GM23338 (cell line): Measurements from ENCODE around the gene HNRNPL. TPM values are rescaled to one million over a fixed set of nuclear protein-coding genes. Genes with fewer than 3 reads are reported as not detected.
"Not testable (repeated sequence)": the region's sequence is repeated elsewhere in the genome, so short reads cannot be mapped to it uniquely, and the experiment has no call there.

Experiments used
- ATAC-seq: fragments of 200-7000 bp; cut with Tn5 transposase; 3 replicates; pipeline ENCODE4 v1.9.1; 2020
- DNase-seq: peaks from one replicate; pipeline ENCODE4 v3.0.0-alpha.2; 2015; ENCODE audit warnings: low spot score
- H2AFZ ChIP-seq: fragments of 200-600 bp; sonication (generic); 2 replicates; pipeline ENCODE4 v1.8.0; 2016; ENCODE audit warnings: antibody characterized with exemption, mild to moderate bottlenecking, moderate library complexity
- H3F3A ChIP-seq: fragments of 200-600 bp; sonication (generic); replicated peaks from 2 replicates; pipeline ENCODE4 v1.8.0; 2017; ENCODE audit warnings: antibody characterized with exemption, mixed run types, low read depth
- H3K27ac ChIP-seq: fragments of 200-600 bp; sonication (generic); 2 replicates; pipeline ENCODE4 v1.6.1; 2016; ENCODE audit warnings: low read depth
- H3K27me3 ChIP-seq: fragments of 200-600 bp; sonication (generic); 2 replicates; pipeline ENCODE4 v1.8.0; 2016; ENCODE audit warnings: mild to moderate bottlenecking, mixed run types, moderate library complexity; ENCODE audit not compliant: insufficient read depth
- H3K36me3 ChIP-seq: fragments of 200-600 bp; sonication (generic); 2 replicates; pipeline ENCODE4 v1.8.0; 2016; ENCODE audit warnings: mild to moderate bottlenecking; ENCODE audit not compliant: insufficient read depth
- H3K4me1 ChIP-seq: fragments of 200-600 bp; sonication (generic); 2 replicates; pipeline ENCODE4 v1.8.0; 2016; ENCODE audit warnings: mild to moderate bottlenecking, moderate library complexity; ENCODE audit not compliant: insufficient read depth
- H3K4me2 ChIP-seq: fragments of 200-600 bp; sonication (generic); 2 replicates; pipeline ENCODE4 v1.7.1; 2017; ENCODE audit warnings: mixed run types
- H3K4me3 ChIP-seq: fragments of 200-600 bp; sonication (generic); 2 replicates; pipeline ENCODE4 v1.6.1; 2016; ENCODE audit warnings: mixed run types
- H3K79me2 ChIP-seq: fragments of 200-600 bp; sonication (generic); replicated peaks from 2 replicates; pipeline ENCODE4 v1.8.0; 2017; ENCODE audit warnings: mild to moderate bottlenecking; ENCODE audit not compliant: insufficient read depth
- H3K9me2 ChIP-seq: fragments of 200-600 bp; sonication (generic); 2 replicates; pipeline ENCODE4 v1.8.0; 2017; ENCODE audit not compliant: insufficient read depth
- H4K20me1 ChIP-seq: fragments of 200-600 bp; sonication (generic); replicated peaks from 2 replicates; pipeline ENCODE4 v1.8.0; 2017; ENCODE audit warnings: mild to moderate bottlenecking; ENCODE audit not compliant: insufficient read depth
- H3K27ac Mint-ChIP-seq: 2 replicates; pipeline ENCODE4 v1.8.0; 2020; ENCODE audit warnings: inconsistent platforms, mild to moderate bottlenecking, moderate library complexity, mixed read lengths
- H3K27me3 Mint-ChIP-seq: 3 replicates; pipeline ENCODE4 v1.8.0; 2022; ENCODE audit warnings: low read depth, mild to moderate bottlenecking, moderate library complexity, mixed read lengths, inconsistent platforms; ENCODE audit not compliant: insufficient read depth, poor library complexity
- H3K36me3 Mint-ChIP-seq: 3 replicates; pipeline ENCODE4 v1.8.0; 2021; ENCODE audit warnings: low read depth, mild to moderate bottlenecking, inconsistent platforms, moderate library complexity, mixed read lengths
- H3K4me1 Mint-ChIP-seq: 3 replicates; pipeline ENCODE4 v1.8.0; 2020; ENCODE audit warnings: mild to moderate bottlenecking, inconsistent platforms, mixed read lengths
- H3K4me3 Mint-ChIP-seq: 3 replicates; pipeline ENCODE4 v1.8.0; 2021; ENCODE audit warnings: moderate library complexity, mild to moderate bottlenecking, inconsistent platforms, mixed read lengths
- H3K9me3 Mint-ChIP-seq: 3 replicates; pipeline ENCODE4 v1.8.0; 2020; ENCODE audit warnings: moderate library complexity, mild to moderate bottlenecking, inconsistent platforms, mixed read lengths
- EZH2phosphoT487 ChIP-seq: fragments of 200-600 bp; sonication (generic); IDR thresholded peaks from one replicate; pipeline ENCODE4 v1.8.1; 2018; ENCODE audit warnings: antibody characterized with exemption; ENCODE audit not compliant: unreplicated experiment
- JUNB ChIP-seq: IDR thresholded peaks from one replicate; pipeline ENCODE4 v1.6.1; 2016; ENCODE audit warnings: antibody characterized with exemption; ENCODE audit not compliant: unreplicated experiment
- ZNF331 ChIP-seq: fragments of 250-450 bp; sonication (Bioruptor Pico); IDR thresholded peaks from 2 replicates; pipeline ENCODE4 v1.5.0; 2020; ENCODE audit warnings: low read depth, mild to moderate bottlenecking, moderate library complexity
- polyA plus RNA-seq: library from polyadenylated mRNA; unstranded; fragments of >200 nt; fragmentation: Nextera tagmentation; extraction: Ambion mirVana; gene quantifications from 2 replicates; pipeline ENCODE4 v1.2.1, GENCODE V29; 2016
- total RNA-seq: library from RNA; depleted of rRNA; stranded (reverse); fragments of >200 nt; shearing (Covaris generic); gene quantifications from 2 replicates; pipeline ENCODE4 v1.2.3, GENCODE V29; 2014
- TF ChIP-seq, protein P1 (sequence below): IDR thresholded peaks from one replicate; pipeline ENCODE4 v1.6.1; 2018; ENCODE audit warnings: antibody characterized with exemption; ENCODE audit not compliant: unreplicated experiment
- TF ChIP-seq, protein P2 (sequence below), 2 experiments: fragments of 200-600 bp in 1 of 2; sonication (generic) in 1 of 2; conservative IDR thresholded peaks; 2 replicates each; pipeline versions ENCODE4 v1.5.1 to v1.6.1; 2016 to 2017; ENCODE audit warnings: antibody characterized with exemption in 2 of 2, low read depth in 2 of 2, mild to moderate bottlenecking in 2 of 2, moderate library complexity in 1 of 2

The HNRNPL gene
- total and polyA plus RNA-seq, 2 experiments from 2014 or later: 580 to 664 TPM

DNA sequence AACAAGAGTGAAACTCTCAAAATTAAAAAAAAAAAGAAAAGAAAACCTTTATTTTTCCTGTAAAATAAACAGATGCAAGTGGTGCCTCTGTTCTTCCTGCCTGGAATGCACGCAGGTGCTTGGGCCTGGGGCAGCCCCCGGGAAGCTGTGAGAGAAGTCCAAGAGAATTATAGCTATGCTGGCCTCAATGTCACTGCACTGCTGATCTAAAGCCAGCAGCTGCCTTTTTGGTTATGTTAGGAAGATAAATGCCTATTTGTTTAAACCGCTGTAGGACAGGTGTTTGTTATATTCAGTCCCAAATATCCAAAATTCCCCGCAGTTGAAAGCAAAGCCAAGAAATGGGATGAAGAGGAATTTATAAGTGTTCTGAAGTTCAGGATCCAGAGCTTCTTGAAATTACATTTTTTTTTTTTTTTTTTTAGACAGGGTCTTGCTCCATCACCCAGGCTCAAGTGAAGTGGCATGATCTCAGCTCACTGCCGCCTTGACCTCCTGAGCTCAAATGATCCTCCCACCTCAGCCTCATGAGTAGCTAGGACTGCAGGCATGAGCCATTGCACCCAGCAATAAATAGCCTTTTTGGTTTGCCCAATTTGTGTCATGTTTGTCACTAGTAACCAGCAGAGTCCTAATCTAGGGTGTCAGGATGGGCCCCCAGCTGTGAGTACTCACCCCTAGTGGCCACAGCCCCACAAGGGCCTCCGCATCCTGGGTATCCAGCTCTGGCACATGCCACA is 26.0 kb upstream of the HNRNPL start:
- no peak overlapping the region for H3K4me3 Mint-ChIP-seq
- H4K20me1 ChIP-seq: no peaks in the 10 kb centered on the region
- no peaks in the 10 kb centered on the region; the same call in 2 of the 3 replicates for H3K9me3 Mint-ChIP-seq
- no peak overlapping the region for H3K4me3 ChIP-seq
- H2AFZ ChIP-seq: no peak overlapping the region
- H3K27ac ChIP-seq: no peak overlapping the region
- no peak overlapping the region for H3K4me2 ChIP-seq
- TF ChIP-seq, protein P1, sequence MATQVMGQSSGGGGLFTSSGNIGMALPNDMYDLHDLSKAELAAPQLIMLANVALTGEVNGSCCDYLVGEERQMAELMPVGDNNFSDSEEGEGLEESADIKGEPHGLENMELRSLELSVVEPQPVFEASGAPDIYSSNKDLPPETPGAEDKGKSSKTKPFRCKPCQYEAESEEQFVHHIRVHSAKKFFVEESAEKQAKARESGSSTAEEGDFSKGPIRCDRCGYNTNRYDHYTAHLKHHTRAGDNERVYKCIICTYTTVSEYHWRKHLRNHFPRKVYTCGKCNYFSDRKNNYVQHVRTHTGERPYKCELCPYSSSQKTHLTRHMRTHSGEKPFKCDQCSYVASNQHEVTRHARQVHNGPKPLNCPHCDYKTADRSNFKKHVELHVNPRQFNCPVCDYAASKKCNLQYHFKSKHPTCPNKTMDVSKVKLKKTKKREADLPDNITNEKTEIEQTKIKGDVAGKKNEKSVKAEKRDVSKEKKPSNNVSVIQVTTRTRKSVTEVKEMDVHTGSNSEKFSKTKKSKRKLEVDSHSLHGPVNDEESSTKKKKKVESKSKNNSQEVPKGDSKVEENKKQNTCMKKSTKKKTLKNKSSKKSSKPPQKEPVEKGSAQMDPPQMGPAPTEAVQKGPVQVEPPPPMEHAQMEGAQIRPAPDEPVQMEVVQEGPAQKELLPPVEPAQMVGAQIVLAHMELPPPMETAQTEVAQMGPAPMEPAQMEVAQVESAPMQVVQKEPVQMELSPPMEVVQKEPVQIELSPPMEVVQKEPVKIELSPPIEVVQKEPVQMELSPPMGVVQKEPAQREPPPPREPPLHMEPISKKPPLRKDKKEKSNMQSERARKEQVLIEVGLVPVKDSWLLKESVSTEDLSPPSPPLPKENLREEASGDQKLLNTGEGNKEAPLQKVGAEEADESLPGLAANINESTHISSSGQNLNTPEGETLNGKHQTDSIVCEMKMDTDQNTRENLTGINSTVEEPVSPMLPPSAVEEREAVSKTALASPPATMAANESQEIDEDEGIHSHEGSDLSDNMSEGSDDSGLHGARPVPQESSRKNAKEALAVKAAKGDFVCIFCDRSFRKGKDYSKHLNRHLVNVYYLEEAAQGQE: no peak
- TF ChIP-seq JUNB (no peak), EZH2phosphoT487 (no peak), ZNF331 (no peak)
- TF ChIP-seq, protein P2, sequence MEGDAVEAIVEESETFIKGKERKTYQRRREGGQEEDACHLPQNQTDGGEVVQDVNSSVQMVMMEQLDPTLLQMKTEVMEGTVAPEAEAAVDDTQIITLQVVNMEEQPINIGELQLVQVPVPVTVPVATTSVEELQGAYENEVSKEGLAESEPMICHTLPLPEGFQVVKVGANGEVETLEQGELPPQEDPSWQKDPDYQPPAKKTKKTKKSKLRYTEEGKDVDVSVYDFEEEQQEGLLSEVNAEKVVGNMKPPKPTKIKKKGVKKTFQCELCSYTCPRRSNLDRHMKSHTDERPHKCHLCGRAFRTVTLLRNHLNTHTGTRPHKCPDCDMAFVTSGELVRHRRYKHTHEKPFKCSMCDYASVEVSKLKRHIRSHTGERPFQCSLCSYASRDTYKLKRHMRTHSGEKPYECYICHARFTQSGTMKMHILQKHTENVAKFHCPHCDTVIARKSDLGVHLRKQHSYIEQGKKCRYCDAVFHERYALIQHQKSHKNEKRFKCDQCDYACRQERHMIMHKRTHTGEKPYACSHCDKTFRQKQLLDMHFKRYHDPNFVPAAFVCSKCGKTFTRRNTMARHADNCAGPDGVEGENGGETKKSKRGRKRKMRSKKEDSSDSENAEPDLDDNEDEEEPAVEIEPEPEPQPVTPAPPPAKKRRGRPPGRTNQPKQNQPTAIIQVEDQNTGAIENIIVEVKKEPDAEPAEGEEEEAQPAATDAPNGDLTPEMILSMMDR (conservative IDR thresholded peaks at IDR 0.05; ENCODE audit: low read depth in 2 of 2): peak in 1 of 2 experiments; percentile 21; a peak in 1 of 4 replicates
- no peaks in the 10 kb centered on the region for H3K79me2 ChIP-seq
- no peak overlapping the region; the same call in 1 of the 2 replicates for H3K27ac Mint-ChIP-seq
- peaks cover 21% of the 10 kb centered on the region for H3K4me1 Mint-ChIP-seq
- ATAC-seq (no peak), DNase-seq (no peak)
- H3K9me2 ChIP-seq: no peaks in the 10 kb centered on the region
- H3K4me1 ChIP-seq: peaks cover 17% of the 10 kb centered on the region
- H3K27me3 ChIP-seq: peaks cover 3% of the 10 kb centered on the region; the same call in 1 of the 2 replicates
- peaks cover 10% of the 10 kb centered on the region for H3K27me3 Mint-ChIP-seq
- no peaks in the 10 kb centered on the region for H3K36me3 Mint-ChIP-seq
- H3F3A ChIP-seq: 0 out of 2 replicates have a peak, but pooled peaks cover 3% of the 10 kb centered on the region
- no peaks in the 10 kb centered on the region for H3K36me3 ChIP-seq

DNA sequence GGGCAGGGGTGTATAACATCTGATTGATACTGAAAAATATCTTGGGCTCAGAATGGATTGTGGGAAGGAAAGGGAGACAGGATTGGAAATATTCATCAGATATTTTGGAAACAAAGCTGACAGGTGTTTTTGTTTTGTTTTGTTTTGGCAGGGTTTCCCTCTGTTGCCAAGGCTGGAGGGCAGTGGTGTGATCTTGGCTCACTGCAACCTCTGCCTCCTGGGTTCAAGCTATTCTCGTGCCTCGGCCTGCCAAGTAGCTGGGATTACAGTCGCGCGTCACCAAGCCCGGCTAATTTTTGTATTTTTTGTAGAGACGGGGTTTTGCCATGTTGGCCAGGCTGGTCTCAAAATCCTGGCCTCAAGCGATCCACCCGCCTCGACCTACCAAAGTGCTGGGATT is 23.6 kb upstream of the HNRNPL start:
- peaks cover 11% of the 10 kb centered on the region for H3K27me3 Mint-ChIP-seq
- not testable (repeated sequence) for H3K9me3 Mint-ChIP-seq, H2AFZ ChIP-seq, H3K79me2 ChIP-seq, H4K20me1 ChIP-seq, H3K27ac ChIP-seq, H3F3A ChIP-seq, H3K36me3 ChIP-seq, H3K36me3 Mint-ChIP-seq, H3K4me3 ChIP-seq, H3K4me3 Mint-ChIP-seq, H3K27ac Mint-ChIP-seq, H3K4me2 ChIP-seq, H3K9me2 ChIP-seq, DNase-seq, ATAC-seq
- H3K4me1 Mint-ChIP-seq: peaks cover 22% of the 10 kb centered on the region
- peaks cover 14% of the 10 kb centered on the region for H3K4me1 ChIP-seq
- peaks cover 19% of the 10 kb centered on the region for H3K27me3 ChIP-seq
